K562 (cell line): ENCODE results near the gene PCDH9. TPM values are rescaled to one million over a fixed set of nuclear protein-coding genes. Genes with fewer than 3 reads are reported as not detected.

Experiments used
- ATAC-seq: fragments of 200-7000 bp; cut with Tn5 transposase; 3 replicates; pipeline ENCODE4 v1.9.1; 2020; ENCODE audit warnings: moderate library complexity
- BruUV-seq: library from RNA; stranded (reverse); fragments of 400-500 nt; replicated peaks from 2 replicates; lab custom pipeline; 2021; lab: Mats Ljungman, UMichigan
- CTCF ChIA-PET: fragments of 300-600 bp; formaldehyde crosslinking; extraction: SDS; loops from one replicate; lab custom pipeline; 2021; ENCODE audit warnings: low intra/inter-chr PET ratio; lab: Yijun Ruan, JAX
- POLR2A ChIA-PET: fragments of 300-600, 350-650 bp; sonication (Branson Sonifier 250); formaldehyde crosslinking; extraction: SDS; loops from one replicate; lab custom pipeline; 2021; ENCODE audit warnings: antibody characterized with exemption, inconsistent platforms; lab: Yijun Ruan, JAX
- DNase-seq, 4 experiments: peaks; one replicate each; pipeline versions ENCODE4 v3.0.0 to v3.0.0-alpha.2; 2011 to 2018; ENCODE audit warnings: low spot score in 3 of 4, mixed read lengths in 3 of 4; ENCODE audit errors: extremely low read depth in 1 of 4
- FAIRE-seq: peaks from 2 replicates; lab custom pipeline; 2011; peaks lifted over from hg19 to GRCh38; lab: Jason Lieb, UNC
- H2AFZ ChIP-seq: 2 replicates; pipeline ENCODE4 v1.6.0; 2011; ENCODE audit warnings: low read depth, low read length, control low read depth, inconsistent platforms
- H3K27ac ChIP-seq: fragments of 200-600 bp; 3 replicates; pipeline ENCODE4 v1.8.0; 2011; ENCODE audit warnings: low read depth, mild to moderate bottlenecking, control low read depth, inconsistent platforms, low read length, moderate library complexity, mixed read lengths; ENCODE audit errors: extremely low read depth
- H3K27me3 ChIP-seq, 2 experiments: fragments of 300-600 bp in 1 of 2; 2 replicates in 1 of 2; 3 replicates in 1 of 2; pipeline versions ENCODE4 v1.6.0 to v1.8.0; 2011; ENCODE audit warnings: inconsistent platforms in 2 of 2, low read length in 2 of 2, mild to moderate bottlenecking in 1 of 2, mixed read lengths in 1 of 2, moderate library complexity in 1 of 2; ENCODE audit not compliant: control insufficient read depth in 2 of 2, insufficient read depth in 2 of 2
- H3K36me3 ChIP-seq: fragments of 300-600 bp; 3 replicates; pipeline ENCODE4 v1.8.0; 2011; ENCODE audit warnings: mild to moderate bottlenecking, low read length, inconsistent platforms; ENCODE audit not compliant: control insufficient read depth, insufficient read depth
- H3K4me1 ChIP-seq, 2 experiments: fragments of 200-600 bp in 1 of 2; replicated peaks in 1 of 2; 2 replicates in 1 of 2; 3 replicates in 1 of 2; pipeline versions ENCODE4 v1.5.1 to v1.8.0; 2011; ENCODE audit warnings: inconsistent platforms in 2 of 2, low read length in 2 of 2, mild to moderate bottlenecking in 1 of 2, mixed read lengths in 1 of 2, moderate library complexity in 1 of 2; ENCODE audit not compliant: control insufficient read depth in 2 of 2, insufficient read depth in 2 of 2
- H3K4me2 ChIP-seq: 2 replicates; pipeline ENCODE4 v1.6.1; 2011; ENCODE audit warnings: low read length, control low read depth, inconsistent platforms, mixed read lengths; ENCODE audit not compliant: insufficient read depth
- H3K4me3 ChIP-seq: fragments of 200-600 bp; sonication (generic), shearing (Covaris generic); 2 replicates; pipeline ENCODE4 v1.5.1; 2016; ENCODE audit warnings: control low read depth, inconsistent platforms
- H3K79me2 ChIP-seq: fragments of 200-600 bp; 3 replicates; pipeline ENCODE4 v1.8.0; 2011; ENCODE audit warnings: low read length, inconsistent platforms; ENCODE audit not compliant: control insufficient read depth, insufficient read depth
- H3K9ac ChIP-seq, 2 experiments: 2 replicates each; pipeline versions ENCODE4 v1.6.0 to v1.6.1; 2011; ENCODE audit warnings: low read depth in 2 of 2, low read length in 2 of 2, control low read depth in 1 of 2, inconsistent platforms in 1 of 2, mild to moderate bottlenecking in 1 of 2, mixed read lengths in 1 of 2; ENCODE audit not compliant: insufficient read depth in 1 of 2
- H3K9me1 ChIP-seq: one replicate; pipeline ENCODE4 v1.6.0; 2011; ENCODE audit warnings: inconsistent platforms, mild to moderate bottlenecking, low read length, moderate library complexity; ENCODE audit not compliant: control insufficient read depth, insufficient read depth
- H3K9me3 ChIP-seq: replicated peaks from 2 replicates; pipeline ENCODE4 v1.5.1; 2011; ENCODE audit warnings: low read depth, low read length, inconsistent platforms; ENCODE audit not compliant: control insufficient read depth, insufficient read depth
- H4K20me1 ChIP-seq: replicated peaks from 2 replicates; pipeline ENCODE4 v1.6.1; 2011; ENCODE audit warnings: low read length, inconsistent platforms, mixed read lengths; ENCODE audit not compliant: control insufficient read depth, insufficient read depth
- FOXA1 ChIP-seq: fragments of 450-650 bp; IDR thresholded peaks from 2 replicates; pipeline ENCODE4 v1.6.1; 2016; ENCODE audit warnings: mild to moderate bottlenecking, borderline replicate concordance
- TRIM24 ChIP-seq, 2 experiments: fragments of 450-650 bp; IDR thresholded peaks; 2 replicates each; pipeline ENCODE4 v1.6.1; 2016
- ZBED1 ChIP-seq: IDR thresholded peaks from 2 replicates; pipeline ENCODE4 v1.6.1; 2014
- ZNF274 ChIP-seq: IDR thresholded peaks from 2 replicates; pipeline ENCODE4 v1.6.1; 2011; ENCODE audit warnings: low read depth, mild to moderate bottlenecking, low read length, moderate library complexity, borderline replicate concordance
- ZNF41 ChIP-seq: fragments of 250-450 bp; sonication (Bioruptor Pico); conservative IDR thresholded peaks from 2 replicates; pipeline ENCODE4 v1.4.0; 2020; ENCODE audit warnings: mild to moderate bottlenecking
- ZNF583 ChIP-seq: fragments of 250-450 bp; sonication (Bioruptor Pico); IDR thresholded peaks from 2 replicates; pipeline ENCODE4 v1.4.0; 2020
- WGBS: fragments of 100-300 bp; shearing (Covaris generic); methylation state at CpG from one replicate; pipeline ENCODE4 v1.1.6; 2016; ENCODE audit warnings: low coverage, mixed read lengths; ENCODE audit not compliant: insufficient coverage; ENCODE audit errors: missing lambda C conversion rate; 5-methylcytosine and 5-hydroxymethylcytosine counted together
- in situ Hi-C: fragments of 300-500 bp; cut with MboI; formaldehyde crosslinking; loops from 4 replicates; pipeline ENCODE4 v1.15.0; 2018; ENCODE audit warnings: inconsistent platforms, mixed read lengths
- intact Hi-C: fragments of 100-400 bp; cut with micrococcal nuclease; formaldehyde crosslinking; loops from 2 replicates; pipeline ENCODE4 v1.14.2; 2022
- polyA plus RNA-seq, 8 experiments: library from polyadenylated mRNA; depleted of rRNA in 4 of 8; stranded (reverse) in 5 of 8; unstranded in 3 of 8; fragments of >200 nt; fragmentation: Nextera tagmentation in 2 of 8; fragmentation: Illumina TruSeq in 1 of 8; extraction: Ambion mirVana in 2 of 8; extraction: Trizol in 1 of 8; gene quantifications; 2 replicates each; pipeline versions ENCODE4 v1.2.1 to v1.2.3, GENCODE V29; 2011 to 2014; ENCODE audit warnings: inconsistent platforms in 1 of 8, missing spikeins in 1 of 8
- total RNA-seq, 7 experiments: library from RNA; depleted of rRNA in 6 of 7; stranded (reverse); fragments of >200 nt in 6 of 7; fragmentation: Illumina TruSeq in 2 of 7; extraction: Trizol in 2 of 7; gene quantifications; 2 replicates each; pipeline versions ENCODE4 v1.2.1 to v1.2.3, GENCODE V29; 2011 to 2021; ENCODE audit warnings: low replicate concordance in 1 of 7
- TF ChIP-seq, protein P1 (sequence below), 2 experiments: fragments of 450-650 bp; IDR thresholded peaks; 2 replicates each; pipeline ENCODE4 v1.6.1; 2016
- TF ChIP-seq, protein P2 (sequence below), 2 experiments: IDR thresholded peaks; 2 replicates each; pipeline ENCODE4 v1.6.1; 2012; ENCODE audit warnings: improper control_type of control experiment in 2 of 2, low read depth in 2 of 2, low read length in 2 of 2, borderline replicate concordance in 1 of 2

Gene PCDH9
- total and polyA plus RNA-seq, 9 of the 15 experiments (the other 6 are each of a cell fraction or from before 2014, with no cell fraction given), result 1.1 to 6.7 (median 4.9) TPM

DNA sequence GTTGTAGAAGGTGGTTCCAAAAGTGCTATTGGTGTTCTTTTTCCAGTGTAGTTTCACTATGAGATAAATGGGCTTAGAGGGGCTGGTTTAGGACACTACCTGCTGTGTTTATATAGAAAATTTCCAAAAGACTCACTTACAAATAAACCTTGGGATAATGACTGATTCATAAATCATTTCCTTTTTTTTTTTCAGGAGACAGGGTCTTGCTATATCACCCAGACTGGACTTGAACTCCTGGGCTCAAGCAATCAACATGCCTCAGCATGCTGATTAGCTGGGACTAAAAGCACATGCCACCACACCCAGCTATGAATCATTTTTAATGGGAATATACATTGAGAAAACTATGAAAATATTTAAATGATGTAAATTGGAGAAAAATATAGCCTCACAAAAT lies 376.6 kb downstream of the PCDH9 start:
- no peaks in the 10 kb centered on the region for H3K9me1 ChIP-seq
- no peaks in the 10 kb centered on the region for H3K27me3 ChIP-seq
- no peaks in the 10 kb centered on the region for H3K4me1 ChIP-seq
- no TSS peak for BruUV-seq
- FAIRE-seq (no peak), DNase-seq (no peak), ATAC-seq (no peak)
- intact Hi-C loops (no loop called here), in situ Hi-C loops (no loop called here)
- H3K9me3 ChIP-seq, result no peaks in the 10 kb centered on the region
- H3K79me2 ChIP-seq, result no peaks in the 10 kb centered on the region
- CTCF ChIA-PET, result no interaction called here
- no peaks in the 10 kb centered on the region for H4K20me1 ChIP-seq
- no peak overlapping the region for H3K4me2 ChIP-seq
- no peak overlapping the region for H3K9ac ChIP-seq
- POLR2A ChIA-PET, result no interaction called here
- H3K27ac ChIP-seq, result no peak overlapping the region
- H3K4me3 ChIP-seq, result no peak overlapping the region
- H2AFZ ChIP-seq, result no peak overlapping the region
- TF ChIP-seq ZBED1 (no peak), FOXA1 (no peak), ZNF583 (no peak)
- H3K36me3 ChIP-seq, result no peaks in the 10 kb centered on the region

DNA sequence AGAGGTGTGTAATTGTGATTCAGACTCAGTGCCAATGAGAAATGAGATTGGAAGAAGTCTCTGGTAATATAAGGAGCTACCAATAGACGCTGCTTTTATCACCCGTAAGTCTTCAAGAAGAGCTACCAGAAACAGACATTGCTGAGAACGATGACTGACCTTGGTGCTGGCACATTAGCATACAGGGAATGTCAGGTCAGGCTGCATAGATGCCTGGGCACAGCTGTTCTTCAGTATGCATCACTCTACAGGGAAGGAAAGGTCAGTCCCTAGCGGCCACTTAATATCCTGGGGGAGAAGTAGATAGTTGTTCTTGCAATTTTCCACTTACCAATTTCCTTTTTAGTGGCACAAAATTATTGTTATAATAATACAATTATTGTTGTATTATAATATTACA lies 380.4 kb downstream of the PCDH9 start:
- Histone ChIP-seq H3K9me3 (no peaks in the 10 kb centered on the region), H3K9ac (no peak overlapping the region), H3K4me2 (no peak overlapping the region), H3K27me3 (no peaks in the 10 kb centered on the region), H2AFZ (no peak overlapping the region), H4K20me1 (no peaks in the 10 kb centered on the region), H3K27ac (no peak overlapping the region), H3K9me1 (no peaks in the 10 kb centered on the region), H3K36me3 (no peaks in the 10 kb centered on the region), H3K4me3 (no peak overlapping the region), H3K4me1 (no peaks in the 10 kb centered on the region), H3K79me2 (no peaks in the 10 kb centered on the region)
- DNase-seq (no peak), ATAC-seq (no peak), FAIRE-seq (no peak)
- in situ Hi-C loops, result no loop called here
- CTCF ChIA-PET, result no interaction called here
- WGBS, result 49% methylated on average over 4 of the region's 4 CpGs
- intact Hi-C loops, result no loop called here
- POLR2A ChIA-PET, result no interaction called here
- no TSS peak for BruUV-seq
- TF ChIP-seq ZNF274 (no peak), ZNF41 (CRISPR knock-in tag) (no peak), TRIM24 (IDR thresholded peaks at IDR 0.05) (no peak)
- TF ChIP-seq, protein P1, sequence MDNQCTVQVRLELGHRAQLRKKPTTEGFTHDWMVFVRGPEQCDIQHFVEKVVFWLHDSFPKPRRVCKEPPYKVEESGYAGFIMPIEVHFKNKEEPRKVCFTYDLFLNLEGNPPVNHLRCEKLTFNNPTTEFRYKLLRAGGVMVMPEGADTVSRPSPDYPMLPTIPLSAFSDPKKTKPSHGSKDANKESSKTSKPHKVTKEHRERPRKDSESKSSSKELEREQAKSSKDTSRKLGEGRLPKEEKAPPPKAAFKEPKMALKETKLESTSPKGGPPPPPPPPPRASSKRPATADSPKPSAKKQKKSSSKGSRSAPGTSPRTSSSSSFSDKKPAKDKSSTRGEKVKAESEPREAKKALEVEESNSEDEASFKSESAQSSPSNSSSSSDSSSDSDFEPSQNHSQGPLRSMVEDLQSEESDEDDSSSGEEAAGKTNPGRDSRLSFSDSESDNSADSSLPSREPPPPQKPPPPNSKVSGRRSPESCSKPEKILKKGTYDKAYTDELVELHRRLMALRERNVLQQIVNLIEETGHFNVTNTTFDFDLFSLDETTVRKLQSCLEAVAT (IDR thresholded peaks at IDR 0.05), result no peak
- TF ChIP-seq, protein P2, sequence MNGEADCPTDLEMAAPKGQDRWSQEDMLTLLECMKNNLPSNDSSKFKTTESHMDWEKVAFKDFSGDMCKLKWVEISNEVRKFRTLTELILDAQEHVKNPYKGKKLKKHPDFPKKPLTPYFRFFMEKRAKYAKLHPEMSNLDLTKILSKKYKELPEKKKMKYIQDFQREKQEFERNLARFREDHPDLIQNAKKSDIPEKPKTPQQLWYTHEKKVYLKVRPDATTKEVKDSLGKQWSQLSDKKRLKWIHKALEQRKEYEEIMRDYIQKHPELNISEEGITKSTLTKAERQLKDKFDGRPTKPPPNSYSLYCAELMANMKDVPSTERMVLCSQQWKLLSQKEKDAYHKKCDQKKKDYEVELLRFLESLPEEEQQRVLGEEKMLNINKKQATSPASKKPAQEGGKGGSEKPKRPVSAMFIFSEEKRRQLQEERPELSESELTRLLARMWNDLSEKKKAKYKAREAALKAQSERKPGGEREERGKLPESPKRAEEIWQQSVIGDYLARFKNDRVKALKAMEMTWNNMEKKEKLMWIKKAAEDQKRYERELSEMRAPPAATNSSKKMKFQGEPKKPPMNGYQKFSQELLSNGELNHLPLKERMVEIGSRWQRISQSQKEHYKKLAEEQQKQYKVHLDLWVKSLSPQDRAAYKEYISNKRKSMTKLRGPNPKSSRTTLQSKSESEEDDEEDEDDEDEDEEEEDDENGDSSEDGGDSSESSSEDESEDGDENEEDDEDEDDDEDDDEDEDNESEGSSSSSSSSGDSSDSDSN (IDR thresholded peaks at IDR 0.05; ENCODE audit: borderline replicate concordance in 1 of 2, low read depth in 2 of 2, low read length in 2 of 2), result no peak
